Trophoblast cell (in vitro differentiated cells and primary cell): Measurements from ENCODE around the gene CMA1.
"Not testable (repeated sequence)": the region's sequence is repeated elsewhere in the genome, so short reads cannot be mapped to it uniquely, and the experiment has no call there.

Experiments used
- DNase-seq, 2 donors: peaks; one replicate each; pipeline ENCODE4 v3.0.0-alpha.2; 2016
- H2AFZ ChIP-seq: 2 replicates; pipeline ENCODE4 v1.6.1; 2013; ENCODE audit warnings: low read length, moderate library complexity, mild to moderate bottlenecking; ENCODE audit not compliant: insufficient read depth, poor library complexity
- H2AK5ac ChIP-seq: 2 replicates; pipeline ENCODE4 v1.6.1; 2013; ENCODE audit warnings: mild to moderate bottlenecking, low read length
- H2BK120ac ChIP-seq: 2 replicates; pipeline ENCODE4 v1.6.1; 2013; ENCODE audit warnings: low read length, mild to moderate bottlenecking, moderate library complexity; ENCODE audit not compliant: insufficient read depth, poor library complexity
- H2BK12ac ChIP-seq: 2 replicates; pipeline ENCODE4 v1.6.1; 2013; ENCODE audit warnings: mild to moderate bottlenecking, low read length, moderate library complexity
- H2BK5ac ChIP-seq: 2 replicates; pipeline ENCODE4 v1.6.1; 2013; ENCODE audit warnings: low read length, low read depth, moderate library complexity, mild to moderate bottlenecking; ENCODE audit not compliant: poor library complexity
- H3K14ac ChIP-seq: 2 replicates; pipeline ENCODE4 v1.6.1; 2013; ENCODE audit warnings: mild to moderate bottlenecking, low read length
- H3K18ac ChIP-seq: 2 replicates; pipeline ENCODE4 v1.6.1; 2013; ENCODE audit warnings: mild to moderate bottlenecking, low read length
- H3K23ac ChIP-seq: 2 replicates; pipeline ENCODE4 v1.6.1; 2013; ENCODE audit warnings: low read length
- H3K27ac ChIP-seq: 2 replicates; pipeline ENCODE4 v1.5.1; 2013; ENCODE audit warnings: low read depth, mild to moderate bottlenecking, inconsistent platforms, low read length, moderate library complexity
- H3K27me3 ChIP-seq: 2 replicates; pipeline ENCODE4 v1.6.1; 2013; ENCODE audit warnings: inconsistent platforms, mild to moderate bottlenecking, low read length, moderate library complexity; ENCODE audit not compliant: insufficient read depth
- H3K36me3 ChIP-seq, 2 experiments: 1 replicate in 1 of 2; 2 replicates in 1 of 2; pipeline ENCODE4 v1.6.1; 2013; ENCODE audit warnings: low read length in 2 of 2, mild to moderate bottlenecking in 2 of 2, moderate library complexity in 1 of 2; ENCODE audit not compliant: insufficient read depth in 2 of 2, control insufficient read depth in 1 of 2
- H3K4ac ChIP-seq: 2 replicates; pipeline ENCODE4 v1.6.1; 2013; ENCODE audit warnings: low read depth, mild to moderate bottlenecking, low read length, moderate library complexity
- H3K4me1 ChIP-seq, 2 experiments: 1 replicate in 1 of 2; 2 replicates in 1 of 2; pipeline ENCODE4 v1.6.1; 2013; ENCODE audit warnings: low read length in 2 of 2, mild to moderate bottlenecking in 2 of 2, moderate library complexity in 1 of 2; ENCODE audit not compliant: insufficient read depth in 2 of 2, control insufficient read depth in 1 of 2
- H3K4me2 ChIP-seq: 2 replicates; pipeline ENCODE4 v1.6.1; 2013; ENCODE audit warnings: inconsistent platforms, mild to moderate bottlenecking, low read length, moderate library complexity
- H3K4me3 ChIP-seq: 2 replicates; pipeline ENCODE4 v1.5.1; 2013; ENCODE audit warnings: mild to moderate bottlenecking, low read depth, low read length, inconsistent platforms
- H3K79me1 ChIP-seq: one replicate; pipeline ENCODE4 v1.6.1; 2013; ENCODE audit warnings: low read length
- H3K79me2 ChIP-seq: 2 replicates; pipeline ENCODE4 v1.6.1; 2013; ENCODE audit warnings: low read length, mild to moderate bottlenecking; ENCODE audit not compliant: control insufficient read depth, insufficient read depth, poor library complexity
- H3K9ac ChIP-seq: 2 replicates; pipeline ENCODE4 v1.6.1; 2013; ENCODE audit warnings: mild to moderate bottlenecking, low read length
- H3K9me3 ChIP-seq: 2 replicates; pipeline ENCODE4 v1.6.1; 2013; ENCODE audit warnings: low read depth, mild to moderate bottlenecking, control low read depth, inconsistent platforms, low read length; ENCODE audit not compliant: insufficient read depth
- H4K12ac ChIP-seq: 2 replicates; pipeline ENCODE4 v1.6.1; 2013; ENCODE audit warnings: low read depth, mild to moderate bottlenecking, low read length, moderate library complexity
- H4K8ac ChIP-seq: 2 replicates; pipeline ENCODE4 v1.6.1; 2013; ENCODE audit warnings: low read depth, mild to moderate bottlenecking, low read length, moderate library complexity
- H4K91ac ChIP-seq: one replicate; pipeline ENCODE4 v1.6.1; 2013; ENCODE audit warnings: low read depth, mild to moderate bottlenecking, low read length, moderate library complexity
- WGBS: extraction: QIAGEN DNeasy Blood & Tissue Kit; methylation state at CpG from one replicate; pipeline ENCODE4 v1.1.7; 2013; ENCODE audit warnings: missing lambda C conversion rate; ENCODE audit not compliant: insufficient read length, insufficient coverage; ENCODE audit errors: extremely low coverage; 5-methylcytosine and 5-hydroxymethylcytosine counted together

CMA1 gene

DNA sequence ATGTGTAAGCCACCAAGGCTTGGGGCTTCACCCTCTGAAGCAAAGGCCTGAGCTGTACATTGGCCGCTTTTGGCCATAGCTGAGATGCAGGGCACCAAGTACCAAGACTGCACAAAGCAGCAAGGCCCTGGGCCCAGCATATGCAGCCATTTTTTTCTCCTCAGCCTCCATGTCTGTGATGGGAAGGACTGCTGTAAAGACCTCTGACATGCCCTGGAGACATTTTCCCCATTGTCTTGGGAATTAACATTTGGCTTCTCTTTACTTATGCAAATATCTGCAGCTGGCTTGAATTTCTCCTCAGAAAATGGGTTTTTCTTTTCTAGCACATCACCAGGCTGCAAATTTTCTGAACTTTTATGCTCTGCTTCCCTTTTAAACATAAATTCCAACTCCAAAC is 28.1 kb downstream of the CMA1 start:
- H4K12ac ChIP-seq, H3K9me3 ChIP-seq, DNase-seq, H3K79me2 ChIP-seq, H3K4me3 ChIP-seq, H2BK5ac ChIP-seq, H3K18ac ChIP-seq, H3K27me3 ChIP-seq, H2BK120ac ChIP-seq, H4K91ac ChIP-seq, H4K8ac ChIP-seq, H2AFZ ChIP-seq, H2BK12ac ChIP-seq, H3K4me2 ChIP-seq, H3K4me1 ChIP-seq, H3K79me1 ChIP-seq, H3K14ac ChIP-seq, H3K9ac ChIP-seq, H3K36me3 ChIP-seq, H2AK5ac ChIP-seq, H3K4ac ChIP-seq, H3K23ac ChIP-seq, H3K27ac ChIP-seq: not testable (repeated sequence)
- WGBS: no CpG with 5 or more reads among the region's 1 CpG

GRCh38 chr14:24475261-24475660 is 32.8 kb downstream of the CMA1 start:
- Histone ChIP-seq H2BK5ac (no peak overlapping the region), H3K36me3 (no peaks in the 10 kb centered on the region), H4K91ac (no peak overlapping the region), H2BK12ac (no peak overlapping the region), H3K27me3 (no peaks in the 10 kb centered on the region), H3K23ac (no peak overlapping the region), H3K4me2 (no peak overlapping the region), H4K8ac (no peak overlapping the region), H3K9me3 (no peaks in the 10 kb centered on the region), H3K14ac (no peak overlapping the region), H3K27ac (no peak overlapping the region), H3K79me1 (no peaks in the 10 kb centered on the region), H3K18ac (no peak overlapping the region), H2AK5ac (no peak overlapping the region), H3K9ac (no peak overlapping the region), H3K4ac (no peak overlapping the region), H3K4me1 (no peaks in the 10 kb centered on the region), H3K79me2 (no peaks in the 10 kb centered on the region), H2AFZ (no peak overlapping the region), H2BK120ac (no peak overlapping the region), H3K4me3 (no peak overlapping the region), H4K12ac (no peak overlapping the region)
- WGBS: no CpG with 5 or more reads among the region's 4 CpGs
- no peak for DNase-seq

DNA sequence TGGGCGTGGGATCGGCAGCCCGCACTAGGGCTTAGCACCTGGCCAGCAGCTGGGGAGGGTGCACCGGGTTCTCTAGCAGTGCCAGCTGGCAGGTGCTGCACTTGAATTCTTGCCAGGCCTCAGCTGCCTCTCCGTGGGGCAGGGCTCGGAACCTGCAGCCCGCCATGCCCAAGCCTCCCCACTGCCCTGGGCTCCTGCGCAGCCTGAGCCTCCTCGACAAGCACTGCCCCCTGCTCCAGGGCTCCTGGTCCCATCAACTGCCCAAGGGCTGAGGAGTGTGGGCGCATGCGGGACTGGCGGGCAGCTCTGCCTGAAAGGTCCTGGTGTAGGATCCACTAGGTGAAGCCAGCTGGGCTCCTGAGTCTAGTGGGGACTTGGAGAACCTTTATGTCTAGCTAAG is 34.9 kb downstream of the CMA1 start:
- no peak overlapping the region for H4K91ac ChIP-seq

DNA sequence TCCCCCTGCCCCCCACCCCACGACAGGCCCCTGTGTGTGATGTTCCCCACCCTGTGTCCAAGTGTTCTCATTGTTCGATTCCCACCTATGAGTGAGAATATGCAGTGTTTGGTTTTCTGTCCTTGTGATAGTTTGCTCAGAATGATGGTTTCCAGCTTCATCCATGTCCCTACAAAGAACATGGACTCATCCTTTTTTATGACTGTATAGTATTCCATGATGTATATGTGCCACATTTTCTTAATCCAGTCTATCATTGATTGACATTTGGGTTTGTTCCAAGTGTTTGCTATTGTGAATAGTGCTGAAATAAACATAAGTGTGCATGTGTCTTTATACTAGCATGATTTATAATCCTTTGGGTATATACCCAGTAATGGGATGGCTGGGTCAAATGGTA is 37.6 kb downstream of the CMA1 start:
- not testable (repeated sequence) for H3K23ac ChIP-seq, H3K79me2 ChIP-seq, H4K12ac ChIP-seq, H2BK5ac ChIP-seq, H3K36me3 ChIP-seq, H3K27ac ChIP-seq, H2BK120ac ChIP-seq, H3K79me1 ChIP-seq, H3K9ac ChIP-seq, H3K4ac ChIP-seq, H3K4me3 ChIP-seq, H3K4me1 ChIP-seq, H3K14ac ChIP-seq, H2AFZ ChIP-seq, DNase-seq, H3K4me2 ChIP-seq, H4K8ac ChIP-seq, H3K18ac ChIP-seq, H4K91ac ChIP-seq, H2BK12ac ChIP-seq, H3K27me3 ChIP-seq, H3K9me3 ChIP-seq, H2AK5ac ChIP-seq
- WGBS: no CpG with 5 or more reads among the region's 2 CpGs

More for the DNA sequence above, 34.9 kb downstream of the CMA1 start:
- no peak overlapping the region for H4K12ac ChIP-seq
- no peak for DNase-seq
- no peak overlapping the region for H3K23ac ChIP-seq
- H3K4me2 ChIP-seq: no peak overlapping the region
- H3K4me3 ChIP-seq: no peak overlapping the region
- no peak overlapping the region for H3K9ac ChIP-seq
- no peaks in the 10 kb centered on the region for H3K36me3 ChIP-seq
- no peak overlapping the region for H4K8ac ChIP-seq
- H3K4me1 ChIP-seq: no peaks in the 10 kb centered on the region
- H2AFZ ChIP-seq: no peak overlapping the region
- H3K79me2 ChIP-seq: no peaks in the 10 kb centered on the region
- H3K4ac ChIP-seq: no peak overlapping the region
- H2BK5ac ChIP-seq: no peak overlapping the region
- no peak overlapping the region for H3K27ac ChIP-seq
- H3K9me3 ChIP-seq: no peaks in the 10 kb centered on the region
- no peaks in the 10 kb centered on the region for H3K79me1 ChIP-seq
- H3K14ac ChIP-seq: no peak overlapping the region
- WGBS: no CpG with 5 or more reads among the region's 12 CpGs
- H3K27me3 ChIP-seq: no peaks in the 10 kb centered on the region
- H3K18ac ChIP-seq: no peak overlapping the region
- H2AK5ac ChIP-seq: no peak overlapping the region
- no peak overlapping the region for H2BK120ac ChIP-seq
- H2BK12ac ChIP-seq: no peak overlapping the region
